ENCODE results near the gene EHBP1L1.

The EHBP1L1 gene

GRCh38 chr11:65639623-65640482, 64.0 kb downstream of the EHBP1L1 start:
- DNase-seq, result peak; percentile 77

GRCh38 chr11:65640483-65641296, 64.8 kb downstream of the EHBP1L1 start:
- peak; percentile 92 for DNase-seq

DNA sequence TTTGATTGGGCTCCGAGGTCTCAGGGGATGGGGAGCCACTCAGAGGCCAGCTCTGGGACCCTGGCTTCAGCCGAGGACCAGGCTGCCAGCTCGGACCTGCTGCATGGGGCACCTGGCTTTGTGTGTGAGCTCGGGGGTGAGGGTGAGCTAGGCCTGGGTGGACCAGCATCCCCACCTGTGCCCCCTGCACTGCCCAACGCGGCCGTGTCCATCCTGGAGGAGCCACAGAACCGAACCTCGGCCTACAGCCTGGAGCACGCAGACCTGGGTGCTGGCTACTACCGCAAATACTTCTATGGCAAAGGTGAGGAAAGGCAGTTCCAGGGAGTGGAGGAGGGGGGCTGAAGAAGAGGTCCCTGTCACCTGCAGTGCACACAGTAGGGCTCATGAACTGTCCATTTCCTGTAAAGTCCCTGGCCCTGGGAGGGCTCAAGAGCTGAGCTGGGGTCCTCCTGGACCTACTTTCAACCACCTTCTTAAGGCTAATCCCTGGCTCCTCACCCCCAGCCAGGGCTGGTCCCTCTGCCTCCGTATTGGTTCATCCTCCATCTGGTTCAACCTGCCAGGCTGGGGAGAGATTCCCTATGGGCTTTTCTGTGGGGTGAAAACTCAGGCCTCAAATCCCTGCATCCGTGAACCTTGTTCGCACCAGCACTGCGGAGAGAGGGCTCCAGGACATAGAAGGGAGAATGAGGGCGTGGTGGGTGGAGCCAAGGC, 65.6 kb downstream of the EHBP1L1 start:
- no peak for DNase-seq
